Naive thymus-derived CD4-positive, alpha-beta T cell (primary cell): ENCODE measurements around the gene BNIP2. TPM values are rescaled to one million over a fixed set of nuclear protein-coding genes. Genes with fewer than 3 reads are reported as not detected.

Experiments
- polyA plus RNA-seq, 2 donors: library from polyadenylated mRNA; unstranded; fragments of 300-500 nt; fragmentation: Illumina TruSeq; gene quantifications; one replicate each; pipeline ENCODE4 v1.2.3, GENCODE V29; 2021
- total RNA-seq, 6 experiments: library from RNA in 5 of 6; stranded (reverse) in 5 of 6; gene quantifications; 1 replicate in 5 of 6; 2 replicates in 1 of 6; pipeline ENCODE4 v1.2.3 and lab custom pipeline; 2021 to 2026

Gene BNIP2
- total and polyA plus RNA-seq, 7 experiments from 2014 or later = 76.1 to 116 (median 91.4) TPM

Other genes with a start within 250 kb of the BNIP2 start
- not detected for gene GCNT3, start 77.5 kb downstream of the BNIP2 start, total RNA-seq
- not detected for gene GCNT3, start 77.5 kb downstream of the BNIP2 start, polyA plus RNA-seq
- 100 to 1,000 TPM in 1 of 5 experiments, 10 to 100 TPM in 4; 46.6 to 124 (median 50.1) TPM for gene GTF2A2, start 31.8 kb downstream of the BNIP2 start, total RNA-seq
- gene GTF2A2, start 31.8 kb downstream of the BNIP2 start, polyA plus RNA-seq = 100 to 1,000 TPM in 1 of 2 donors, 10 to 100 TPM in 1; 84.8 to 135 TPM